HepG2 (cell line): ENCODE measurements around the gene DNAJB2. TPM values are rescaled to one million over a fixed set of nuclear protein-coding genes. Genes with fewer than 3 reads are reported as not detected.
A peak's percentile ranks its signal among the peaks of the same experiment; 100 is the strongest.

Experiments
- AKAP8 ChIP-seq: sonication (generic); formaldehyde crosslinking; IDR thresholded peaks from 2 replicates; pipeline ENCODE4 v1.5.1; 2020; ENCODE audit warnings: mild to moderate bottlenecking, missing genetic modification reagents
- CENPT ChIP-seq: sonication (generic); formaldehyde crosslinking; IDR thresholded peaks from 2 replicates; pipeline ENCODE4 v1.8.0; 2022; ENCODE audit warnings: low read depth, mild to moderate bottlenecking, moderate library complexity, missing genetic modification reagents
- CREB1 ChIP-seq, 2 experiments: fragments of 450-650 bp in 1 of 2; IDR thresholded peaks; 2 replicates each; pipeline ENCODE4 v1.6.1; 2016 to 2017; ENCODE audit warnings: control low read depth in 1 of 2, mild to moderate bottlenecking in 1 of 2, missing compliant biosample characterization in 1 of 2, missing genetic modification characterization in 1 of 2
- DZIP1 ChIP-seq: sonication (generic); formaldehyde crosslinking; IDR thresholded peaks from 2 replicates; pipeline ENCODE4 v1.5.0; 2020; ENCODE audit warnings: mild to moderate bottlenecking, missing genetic modification reagents
- E2F5 ChIP-seq: sonication (generic); formaldehyde crosslinking; conservative IDR thresholded peaks from 2 replicates; pipeline ENCODE4 v1.4.0; 2020; ENCODE audit warnings: missing genetic modification reagents
- HNRNPL ChIP-seq: fragments of 200-400 bp; formaldehyde crosslinking; IDR thresholded peaks from 2 replicates; pipeline ENCODE4 v1.6.1; 2017; ENCODE audit warnings: mild to moderate bottlenecking, low read depth, low read length
- MYNN ChIP-seq: sonication (generic); formaldehyde crosslinking; IDR thresholded peaks from 2 replicates; pipeline ENCODE4 v1.4.0; 2020; ENCODE audit warnings: mild to moderate bottlenecking, low read depth, missing genetic modification reagents
- TFDP2 ChIP-seq: sonication (generic); formaldehyde crosslinking; IDR thresholded peaks from 2 replicates; pipeline ENCODE4 v1.4.0; 2020; ENCODE audit warnings: missing genetic modification reagents
- ZBTB20 ChIP-seq: sonication (generic); formaldehyde crosslinking; IDR thresholded peaks from 2 replicates; pipeline ENCODE4 v1.8.1; 2023; ENCODE audit warnings: missing genetic modification reagents, low read depth, mild to moderate bottlenecking, borderline replicate concordance
- ZBTB21 ChIP-seq: sonication (generic); formaldehyde crosslinking; IDR thresholded peaks from 2 replicates; pipeline ENCODE4 v1.4.0; 2020; ENCODE audit warnings: missing genetic modification reagents
- ZBTB4 ChIP-seq: sonication (generic); formaldehyde crosslinking; IDR thresholded peaks from 2 replicates; pipeline ENCODE4 v1.4.0; 2020; ENCODE audit warnings: missing genetic modification reagents, mild to moderate bottlenecking, borderline replicate concordance
- ZNF773 ChIP-seq: sonication (generic); formaldehyde crosslinking; IDR thresholded peaks from 2 replicates; pipeline ENCODE4 v1.4.0; 2020; ENCODE audit warnings: missing genetic modification reagents, borderline replicate concordance
- ZNF839 ChIP-seq: sonication (generic); formaldehyde crosslinking; IDR thresholded peaks from 2 replicates; pipeline ENCODE4 v1.4.0; 2020; ENCODE audit warnings: missing genetic modification reagents, mild to moderate bottlenecking, borderline replicate concordance
- polyA plus RNA-seq, 8 experiments: library from polyadenylated mRNA; depleted of rRNA in 3 of 8; stranded (reverse) in 7 of 8; unstranded in 1 of 8; fragments of >200 nt; fragmentation: Illumina TruSeq in 4 of 8; extraction: Trizol in 4 of 8; gene quantifications; 2 replicates each; pipeline versions ENCODE4 v1.2.1 to v1.2.3, GENCODE V29; 2011 to 2016; ENCODE audit warnings: low read depth in 4 of 8, missing spikeins in 1 of 8, mixed read lengths in 1 of 8; ENCODE audit not compliant: insufficient read depth in 1 of 8
- total RNA-seq, 5 experiments: library from RNA; depleted of rRNA; stranded (reverse); fragments of >200 nt; fragmentation: Illumina TruSeq; extraction: Trizol; gene quantifications; 2 replicates each; pipeline ENCODE4 v1.2.3, GENCODE V29; 2016; ENCODE audit warnings: low read depth in 1 of 5
- TF ChIP-seq, protein P1 (sequence below): sonication (generic); formaldehyde crosslinking; IDR thresholded peaks from 2 replicates; pipeline ENCODE4 v1.4.0; 2020; ENCODE audit warnings: mild to moderate bottlenecking, missing genetic modification reagents
- TF ChIP-seq, protein P2 (sequence below): IDR thresholded peaks from 2 replicates; pipeline ENCODE4 v1.6.1; 2018; ENCODE audit warnings: missing genetic modification reagents, mild to moderate bottlenecking, missing compliant biosample characterization
- TF ChIP-seq, protein P3 (sequence below): sonication (generic); formaldehyde crosslinking; IDR thresholded peaks from 2 replicates; pipeline ENCODE4 v1.5.0; 2020; ENCODE audit warnings: missing genetic modification reagents

Gene DNAJB2
- total and polyA plus RNA-seq, 2 of the 13 experiments (the other 11 are each of a cell fraction or from before 2014, with no cell fraction given): 21.3 to 31.1 TPM

DNA sequence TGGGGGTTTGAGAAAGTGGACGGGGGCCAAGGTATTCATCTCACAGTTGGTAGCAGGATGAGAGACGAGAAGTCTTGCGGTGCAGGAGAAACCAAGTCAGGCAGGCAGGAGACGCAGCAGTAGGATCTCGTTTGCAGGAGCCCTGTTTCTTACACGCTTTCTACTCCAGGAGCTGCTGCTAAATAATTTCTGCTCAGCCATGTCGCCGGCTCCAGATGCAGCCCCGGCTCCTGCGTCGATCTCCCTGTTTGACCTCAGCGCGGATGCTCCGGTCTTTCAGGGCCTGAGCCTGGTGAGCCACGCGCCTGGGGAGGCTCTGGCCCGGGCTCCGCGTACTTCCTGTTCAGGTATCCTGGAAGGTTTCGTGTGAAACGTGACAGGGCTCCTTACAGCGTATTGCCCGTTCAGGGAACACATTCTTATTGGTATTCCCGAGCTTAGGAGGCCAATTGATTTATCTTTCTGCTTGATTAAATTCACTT, 49.1 kb upstream of the DNAJB2 start (continued):
- 0 out of 2 replicates have a peak, but pooled peaks have one; percentile 21 for TF ChIP-seq ZBTB4 (CRISPR knock-in tag)
- TF ChIP-seq, protein P1, sequence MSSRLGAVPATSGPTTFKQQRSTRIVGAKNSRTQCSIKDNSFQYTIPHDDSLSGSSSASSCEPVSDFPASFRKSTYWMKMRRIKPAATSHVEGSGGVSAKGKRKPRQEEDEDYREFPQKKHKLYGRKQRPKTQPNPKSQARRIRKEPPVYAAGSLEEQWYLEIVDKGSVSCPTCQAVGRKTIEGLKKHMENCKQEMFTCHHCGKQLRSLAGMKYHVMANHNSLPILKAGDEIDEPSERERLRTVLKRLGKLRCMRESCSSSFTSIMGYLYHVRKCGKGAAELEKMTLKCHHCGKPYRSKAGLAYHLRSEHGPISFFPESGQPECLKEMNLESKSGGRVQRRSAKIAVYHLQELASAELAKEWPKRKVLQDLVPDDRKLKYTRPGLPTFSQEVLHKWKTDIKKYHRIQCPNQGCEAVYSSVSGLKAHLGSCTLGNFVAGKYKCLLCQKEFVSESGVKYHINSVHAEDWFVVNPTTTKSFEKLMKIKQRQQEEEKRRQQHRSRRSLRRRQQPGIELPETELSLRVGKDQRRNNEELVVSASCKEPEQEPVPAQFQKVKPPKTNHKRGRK (CRISPR knock-in tag): 0 out of 2 replicates have a peak, but pooled peaks have one; percentile 17
- TF ChIP-seq CENPT (CRISPR knock-in tag): no peak
- TF ChIP-seq DZIP1 (CRISPR knock-in tag): no peak
- peak; percentile 33; the same call in 1 of the 2 replicates for TF ChIP-seq TFDP2 (CRISPR knock-in tag)
- no peak for TF ChIP-seq ZBTB20 (CRISPR knock-in tag)
- no peak for TF ChIP-seq HNRNPL
- no peak for TF ChIP-seq ZBTB21 (CRISPR knock-in tag)
- TF ChIP-seq E2F5 (CRISPR knock-in tag): 0 out of 2 replicates have a peak, but pooled peaks have one; percentile 37
- no peak for TF ChIP-seq CREB1 (IDR thresholded peaks at IDR 0.05)
- no peak for TF ChIP-seq CREB1 (CRISPR knock-in tag; IDR thresholded peaks at IDR 0.05)
- 0 out of 2 replicates have a peak, but pooled peaks have one; percentile 6 for TF ChIP-seq ZNF773 (CRISPR knock-in tag)
- TF ChIP-seq AKAP8 (CRISPR knock-in tag): no peak
- no peak for TF ChIP-seq MYNN (CRISPR knock-in tag)
- TF ChIP-seq, protein P2, sequence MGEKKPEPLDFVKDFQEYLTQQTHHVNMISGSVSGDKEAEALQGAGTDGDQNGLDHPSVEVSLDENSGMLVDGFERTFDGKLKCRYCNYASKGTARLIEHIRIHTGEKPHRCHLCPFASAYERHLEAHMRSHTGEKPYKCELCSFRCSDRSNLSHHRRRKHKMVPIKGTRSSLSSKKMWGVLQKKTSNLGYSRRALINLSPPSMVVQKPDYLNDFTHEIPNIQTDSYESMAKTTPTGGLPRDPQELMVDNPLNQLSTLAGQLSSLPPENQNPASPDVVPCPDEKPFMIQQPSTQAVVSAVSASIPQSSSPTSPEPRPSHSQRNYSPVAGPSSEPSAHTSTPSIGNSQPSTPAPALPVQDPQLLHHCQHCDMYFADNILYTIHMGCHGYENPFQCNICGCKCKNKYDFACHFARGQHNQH (CRISPR knock-in tag): 0 out of 2 replicates have a peak, but pooled peaks have one; percentile 10
- peak; percentile 89; the same call in 1 of the 2 replicates for TF ChIP-seq ZNF839 (CRISPR knock-in tag)
- TF ChIP-seq, protein P3, sequence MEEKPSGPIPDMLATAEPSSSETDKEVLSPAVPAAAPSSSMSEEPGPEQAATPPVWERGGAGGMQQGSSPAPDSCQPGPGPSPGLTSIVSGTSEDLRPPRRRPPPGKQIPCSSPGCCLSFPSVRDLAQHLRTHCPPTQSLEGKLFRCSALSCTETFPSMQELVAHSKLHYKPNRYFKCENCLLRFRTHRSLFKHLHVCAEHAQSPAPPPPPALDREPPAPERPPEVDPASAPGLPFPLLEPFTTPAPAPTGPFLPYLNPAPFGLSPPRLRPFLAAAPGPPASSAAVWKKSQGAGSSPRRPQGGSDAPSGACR (CRISPR knock-in tag): 0 out of 2 replicates have a peak, but pooled peaks have one; percentile 36
